Loucy (cell line): ENCODE results near the gene SURF1.

Experiments
- CTCF ChIP-seq: fragments of 200-600 bp; sonication (generic); conservative IDR thresholded peaks from 2 replicates; pipeline ENCODE4 v1.5.1; 2014; ENCODE audit warnings: mild to moderate bottlenecking, antibody characterized with exemption, low read length
- EZH2phosphoT487 ChIP-seq: fragments of 200-600 bp; IDR thresholded peaks from 2 replicates; pipeline ENCODE4 v1.6.1; 2018; ENCODE audit warnings: antibody characterized with exemption, mild to moderate bottlenecking, moderate library complexity, borderline replicate concordance

- peak; percentile 17; the same call in 1 of the 2 replicates for TF ChIP-seq CTCF
- no peak for TF ChIP-seq EZH2phosphoT487
These were observed 368 bp downstream of the SURF1 start for GRCh38 chr9:133355881-133356357.
